Uterus (tissue), 4 donors: Measurements from ENCODE around the gene ARHGEF4. TPM values are rescaled to one million over a fixed set of nuclear protein-coding genes. Genes with fewer than 3 reads are reported as not detected.

Experiments
- DNase-seq, 2 donors: peaks; one replicate each; pipeline ENCODE4 v3.0.0-alpha.2; 2019 to 2020
- H3K27ac ChIP-seq, 2 donors: fragments of 200-600 bp; sonication (generic); 1 replicate in 1 of 2; 2 replicates in 1 of 2; pipeline ENCODE4 v1.5.1; 2016 to 2018
- H3K27me3 ChIP-seq, 2 donors: fragments of 200-600 bp; sonication (generic); one replicate each; pipeline ENCODE4 v1.5.1; 2018 to 2019; ENCODE audit warnings: control low read depth in 1 of 2
- H3K36me3 ChIP-seq, 2 donors: fragments of 200-600 bp; sonication (generic); one replicate each; pipeline ENCODE4 v1.5.1; 2019; ENCODE audit warnings: control low read depth in 1 of 2
- H3K4me1 ChIP-seq, 2 donors: fragments of 200-600 bp; sonication (generic); one replicate each; pipeline ENCODE4 v1.5.1; 2018 to 2019; ENCODE audit warnings: control low read depth in 1 of 2
- H3K4me3 ChIP-seq, 2 donors: fragments of 200-600 bp; sonication (generic); 1 replicate in 1 of 2; 2 replicates in 1 of 2; pipeline ENCODE4 v1.5.1; 2018 to 2019; ENCODE audit warnings: mild to moderate bottlenecking in 1 of 2
- H3K9me3 ChIP-seq, 2 donors: fragments of 200-600 bp; sonication (generic); one replicate each; pipeline ENCODE4 v1.5.1; 2019; ENCODE audit warnings: control low read depth in 1 of 2
- CTCF ChIP-seq, 4 experiments: fragments of 200-600 bp in 2 of 4; fragments of 450-650 bp in 2 of 4; sonication (generic) in 2 of 4; IDR thresholded peaks; one replicate each; pipeline ENCODE4 v1.5.1; 2016 to 2019; ENCODE audit warnings: antibody characterized with exemption in 4 of 4, mild to moderate bottlenecking in 2 of 4, moderate library complexity in 1 of 4
- POLR2A ChIP-seq, 2 donors: fragments of 450-650 bp; IDR thresholded peaks; one replicate each; pipeline ENCODE4 v1.6.1; 2016; ENCODE audit warnings: antibody characterized with exemption in 2 of 2, mild to moderate bottlenecking in 1 of 2, moderate library complexity in 1 of 2
- intact Hi-C: fragments of 100-400 bp; cut with DNase I; formaldehyde crosslinking; loops from one replicate; pipeline ENCODE4 v1.15.1; 2023; ENCODE audit warnings: low total_unique reads
- total RNA-seq, 4 donors: library from RNA; depleted of rRNA in 3 of 4; stranded (reverse); fragments of >200 nt in 3 of 4; gene quantifications; one replicate each; pipeline versions ENCODE4 v1.1.0 to v1.2.4, GENCODE V29; 2014 to 2023
- donor health status: DM: yes; HTN: yes; CAD: no.

The ARHGEF4 gene
- total RNA-seq, 4 donors from 2014 or later = 1.8 to 26.2 (median 9.6) TPM

GRCh38 chr2:131049150-131049718 is 212.5 kb downstream of the ARHGEF4 start:
- no peak for DNase-seq
- Histone ChIP-seq H3K36me3 (no peaks in the 10 kb centered on the region), H3K4me1 (no peaks in the 10 kb centered on the region), H3K27ac (no peak overlapping the region), H3K9me3 (no peaks in the 10 kb centered on the region), H3K4me3 (no peak overlapping the region), H3K27me3 (no peaks in the 10 kb centered on the region)
- no peak for TF ChIP-seq CTCF (IDR thresholded peaks at IDR 0.05)
- TF ChIP-seq POLR2A (IDR thresholded peaks at IDR 0.05) = no peak
- intact Hi-C loops = no loop called here

GRCh38 chr2:131050896-131051295 is 214.2 kb downstream of the ARHGEF4 start:
- Histone ChIP-seq H3K27ac (no peak overlapping the region), H3K27me3 (no peaks in the 10 kb centered on the region), H3K9me3 (no peaks in the 10 kb centered on the region), H3K4me3 (no peak overlapping the region), H3K4me1 (peaks cover 0 to 3% of the 10 kb centered on the region in 2 donors), H3K36me3 (no peaks in the 10 kb centered on the region)
- no peak for TF ChIP-seq POLR2A (IDR thresholded peaks at IDR 0.05)
- no peak for TF ChIP-seq CTCF (IDR thresholded peaks at IDR 0.05)
- DNase-seq = no peak
- intact Hi-C loops = no loop called here

- no peak overlapping the region for H3K27ac ChIP-seq
- DNase-seq = no peak
- H3K27me3 ChIP-seq = no peaks in the 10 kb centered on the region
- no peaks in the 10 kb centered on the region for H3K9me3 ChIP-seq
- no peaks in the 10 kb centered on the region for H3K36me3 ChIP-seq
- peaks cover 0 to 4% of the 10 kb centered on the region in 2 donors for H3K4me1 ChIP-seq
- intact Hi-C loops = no loop called here
- H3K4me3 ChIP-seq = no peak overlapping the region
- TF ChIP-seq CTCF (IDR thresholded peaks at IDR 0.05) (no peak), POLR2A (IDR thresholded peaks at IDR 0.05) (no peak)
Observed at GRCh38 chr2:131052741-131053263, 216.1 kb downstream of the ARHGEF4 start.

GRCh38 chr2:131054488-131054887 is 217.8 kb downstream of the ARHGEF4 start:
- no peak for TF ChIP-seq CTCF (IDR thresholded peaks at IDR 0.05)
- no peak for TF ChIP-seq POLR2A (IDR thresholded peaks at IDR 0.05)
- peaks cover 0 to 4% of the 10 kb centered on the region in 2 donors for H3K4me1 ChIP-seq
- H3K4me3 ChIP-seq = no peak overlapping the region
- no peaks in the 10 kb centered on the region for H3K27me3 ChIP-seq
- H3K36me3 ChIP-seq = no peaks in the 10 kb centered on the region
- no peaks in the 10 kb centered on the region for H3K9me3 ChIP-seq
- no peak overlapping the region for H3K27ac ChIP-seq
- intact Hi-C loops = no loop called here
- DNase-seq = no peak

GRCh38 chr2:131055169-131056065 is 218.7 kb downstream of the ARHGEF4 start:
- Histone ChIP-seq H3K36me3 (no peaks in the 10 kb centered on the region), H3K27ac (no peak overlapping the region), H3K27me3 (no peaks in the 10 kb centered on the region)

More at GRCh38 chr2:131055169-131056065, 218.7 kb downstream of the ARHGEF4 start:
- Histone ChIP-seq H3K4me1 (peaks cover 0 to 4% of the 10 kb centered on the region in 2 donors), H3K9me3 (no peaks in the 10 kb centered on the region), H3K4me3 (no peak overlapping the region)
- intact Hi-C loops = no loop called here
- no peak for DNase-seq
- no peak for TF ChIP-seq POLR2A (IDR thresholded peaks at IDR 0.05)
- TF ChIP-seq CTCF (IDR thresholded peaks at IDR 0.05) = no peak
